HepG2 (cell line): ENCODE data around the gene CSDE1. TPM values are rescaled to one million over a fixed set of nuclear protein-coding genes. Genes with fewer than 3 reads are reported as not detected.

ENCODE experiments used
- ETS1 ChIP-seq: sonication (generic); formaldehyde crosslinking; IDR thresholded peaks from 2 replicates; pipeline ENCODE4 v1.4.0; 2020; ENCODE audit warnings: missing genetic modification reagents
- FOSL2 ChIP-seq: sonication (generic); formaldehyde crosslinking; IDR thresholded peaks from 2 replicates; pipeline ENCODE4 v1.4.0; 2020; ENCODE audit warnings: missing genetic modification reagents
- MED13 ChIP-seq: sonication (generic); formaldehyde crosslinking; IDR thresholded peaks from 2 replicates; pipeline ENCODE4 v1.5.0; 2020; ENCODE audit warnings: missing genetic modification reagents
- NFAT5 ChIP-seq: sonication (generic); formaldehyde crosslinking; IDR thresholded peaks from 2 replicates; pipeline ENCODE4 v1.4.0; 2020; ENCODE audit warnings: missing genetic modification reagents
- NFIC ChIP-seq: IDR thresholded peaks from 2 replicates; pipeline ENCODE4 v1.6.1; 2012; ENCODE audit warnings: mild to moderate bottlenecking, low read length, inconsistent platforms
- NFYB ChIP-seq: sonication (generic); formaldehyde crosslinking; IDR thresholded peaks from 2 replicates; pipeline ENCODE4 v1.4.0; 2020; ENCODE audit warnings: missing genetic modification reagents
- PRDM10 ChIP-seq: sonication (generic); formaldehyde crosslinking; IDR thresholded peaks from 2 replicates; pipeline ENCODE4 v1.4.0; 2020; ENCODE audit warnings: low read depth, missing genetic modification reagents
- SMC3 ChIP-seq: IDR thresholded peaks from 2 replicates; pipeline ENCODE4 v1.6.1; 2011; ENCODE audit warnings: low read length, improper control_type of control experiment
- THAP9 ChIP-seq: sonication (generic); formaldehyde crosslinking; IDR thresholded peaks from 2 replicates; pipeline ENCODE4; 2020; ENCODE audit warnings: missing genetic modification reagents, mild to moderate bottlenecking, borderline replicate concordance
- ZBTB7B ChIP-seq: sonication (generic); formaldehyde crosslinking; IDR thresholded peaks from 2 replicates; pipeline ENCODE4 v1.4.0; 2020; ENCODE audit warnings: missing genetic modification reagents
- ZMYM3 ChIP-seq: sonication (generic); formaldehyde crosslinking; IDR thresholded peaks from 2 replicates; pipeline ENCODE4 v1.5.1; 2020; ENCODE audit warnings: mild to moderate bottlenecking, missing genetic modification reagents
- ZNF234 ChIP-seq: sonication (generic); formaldehyde crosslinking; conservative IDR thresholded peaks from 2 replicates; pipeline ENCODE4 v1.5.1; 2020; ENCODE audit warnings: mild to moderate bottlenecking, missing genetic modification reagents
- ZNF510 ChIP-seq: sonication (generic); formaldehyde crosslinking; IDR thresholded peaks from 2 replicates; pipeline ENCODE4 v1.4.0; 2020; ENCODE audit warnings: low read depth, mild to moderate bottlenecking, missing genetic modification reagents
- ZNF660 ChIP-seq: sonication (generic); formaldehyde crosslinking; IDR thresholded peaks from 2 replicates; pipeline ENCODE4 v1.5.1; 2020; ENCODE audit warnings: mild to moderate bottlenecking, low read depth, missing genetic modification reagents, borderline replicate concordance
- ZNF703 ChIP-seq: sonication (generic); formaldehyde crosslinking; IDR thresholded peaks from 2 replicates; pipeline ENCODE4 v1.5.1; 2020; ENCODE audit warnings: missing genetic modification reagents, mild to moderate bottlenecking, moderate library complexity, borderline replicate concordance
- polyA plus RNA-seq, 8 experiments: library from polyadenylated mRNA; depleted of rRNA in 3 of 8; stranded (reverse) in 7 of 8; unstranded in 1 of 8; fragments of >200 nt; fragmentation: Illumina TruSeq in 4 of 8; extraction: Trizol in 4 of 8; gene quantifications; 2 replicates each; pipeline versions ENCODE4 v1.2.1 to v1.2.3, GENCODE V29; 2011 to 2016; ENCODE audit warnings: low read depth in 4 of 8, missing spikeins in 1 of 8, mixed read lengths in 1 of 8; ENCODE audit not compliant: insufficient read depth in 1 of 8
- total RNA-seq, 5 experiments: library from RNA; depleted of rRNA; stranded (reverse); fragments of >200 nt; fragmentation: Illumina TruSeq; extraction: Trizol; gene quantifications; 2 replicates each; pipeline ENCODE4 v1.2.3, GENCODE V29; 2016; ENCODE audit warnings: low read depth in 1 of 5

CSDE1 gene
- total and polyA plus RNA-seq, 2 of the 13 experiments (the other 11 are each of a cell fraction or from before 2014, with no cell fraction given) = 150 to 313 TPM

GRCh38 chr1:114716304-114717170 lies 41.2 kb downstream of the CSDE1 start, which contains the start of gene NRAS (continued):
- TF ChIP-seq THAP9 (peak; percentile 72; the same call in 1 of the 2 replicates), PRDM10 (CRISPR knock-in tag) (peak; percentile 83; the same call in 1 of the 2 replicates), ZNF510 (CRISPR knock-in tag) (no peak), ZNF660 (no peak), NFIC (peak; percentile 53; the same call in 1 of the 2 replicates), SMC3 (no peak), FOSL2 (CRISPR knock-in tag) (peak; percentile 35), MED13 (no peak), ETS1 (CRISPR knock-in tag) (no peak), NFYB (peak; percentile 47; the same call in 1 of the 2 replicates), NFAT5 (CRISPR knock-in tag) (no peak), ZMYM3 (CRISPR knock-in tag) (no peak), ZNF703 (CRISPR knock-in tag) (no peak), ZBTB7B (CRISPR knock-in tag) (peak; percentile 75), ZNF234 (CRISPR knock-in tag) (0 out of 2 replicates have a peak, but pooled peaks have one; percentile 35)
